ENCODE measurements around the gene PDGFB.

PDGFB gene

GRCh38 chr22:39269095-39269790 lies 24.5 kb upstream of the PDGFB start:
- FAIRE-seq (no peak), DNase-seq (ENCODE audit: insufficient read length, low spot score) (no peak)
- TF ChIP-seq POLR2A (IDR thresholded peaks at IDR 0.05; ENCODE audit: low read depth, low read length) = no peak

GRCh38 chr22:39268645-39269044 lies 23.9 kb upstream of the PDGFB start:
- DNase-seq (ENCODE audit: insufficient read length, low spot score) = no peak
- no peak for TF ChIP-seq POLR2A (IDR thresholded peaks at IDR 0.05; ENCODE audit: low read depth, low read length)
- no peak for FAIRE-seq

GRCh38 chr22:39267974-39268373 lies 23.2 kb upstream of the PDGFB start:
- TF ChIP-seq POLR2A (IDR thresholded peaks at IDR 0.05; ENCODE audit: low read depth, low read length) = no peak
- DNase-seq (ENCODE audit: insufficient read length, low spot score) = no peak
- no peak for FAIRE-seq

GRCh38 chr22:39266398-39267030 lies 21.7 kb upstream of the PDGFB start:
- FAIRE-seq (no peak), DNase-seq (ENCODE audit: insufficient read length, low spot score) (no peak)
- no peak for TF ChIP-seq POLR2A (IDR thresholded peaks at IDR 0.05; ENCODE audit: low read depth, low read length)

- no peak for FAIRE-seq
- TF ChIP-seq POLR2A (IDR thresholded peaks at IDR 0.05; ENCODE audit: low read depth, low read length) = no peak
- DNase-seq (ENCODE audit: insufficient read length, low spot score) = no peak
Observed at GRCh38 chr22:39265143-39265886, 20.5 kb upstream of the PDGFB start.

- TF ChIP-seq POLR2A (IDR thresholded peaks at IDR 0.05; ENCODE audit: low read depth, low read length) = no peak
- DNase-seq (ENCODE audit: insufficient read length, low spot score) (no peak), FAIRE-seq (no peak)
Observed at GRCh38 chr22:39264349-39265038, 19.7 kb upstream of the PDGFB start.

- no peak for TF ChIP-seq POLR2A (IDR thresholded peaks at IDR 0.05; ENCODE audit: low read depth, low read length)
- FAIRE-seq (no peak), DNase-seq (ENCODE audit: insufficient read length, low spot score) (no peak)
Observed at GRCh38 chr22:39263626-39264348, 19.0 kb upstream of the PDGFB start.

GRCh38 chr22:39259666-39260065 lies 14.9 kb upstream of the PDGFB start:
- FAIRE-seq (no peak), DNase-seq (ENCODE audit: insufficient read length, low spot score) (no peak)
- TF ChIP-seq POLR2A (IDR thresholded peaks at IDR 0.05; ENCODE audit: low read depth, low read length) = no peak

- FAIRE-seq = no peak
- TF ChIP-seq POLR2A (IDR thresholded peaks at IDR 0.05; ENCODE audit: low read depth, low read length) = no peak
- DNase-seq (ENCODE audit: insufficient read length, low spot score) = no peak
Observed at GRCh38 chr22:39257901-39258475, 13.2 kb upstream of the PDGFB start.

- no peak for FAIRE-seq
Observed at GRCh38 chr22:39256979-39257378, 12.2 kb upstream of the PDGFB start.

GRCh38 chr22:39256186-39256552 lies 11.4 kb upstream of the PDGFB start:
- no peak for FAIRE-seq

More at GRCh38 chr22:39256979-39257378, 12.2 kb upstream of the PDGFB start:
- no peak for DNase-seq (ENCODE audit: insufficient read length, low spot score)
- TF ChIP-seq POLR2A (IDR thresholded peaks at IDR 0.05; ENCODE audit: low read depth, low read length) = no peak

GRCh38 chr22:39255449-39256185 lies 10.8 kb upstream of the PDGFB start:
- no peak for TF ChIP-seq POLR2A (IDR thresholded peaks at IDR 0.05; ENCODE audit: low read depth, low read length)
- DNase-seq (ENCODE audit: insufficient read length, low spot score) = no peak
- no peak for FAIRE-seq

More at GRCh38 chr22:39256186-39256552, 11.4 kb upstream of the PDGFB start:
- no peak for TF ChIP-seq POLR2A (IDR thresholded peaks at IDR 0.05; ENCODE audit: low read depth, low read length)
- DNase-seq (ENCODE audit: insufficient read length, low spot score) = no peak
